Neutrophil (primary cell): ENCODE measurements around the gene CSNK2A3.

ENCODE experiments used
- H3K27ac ChIP-seq: fragments of 200-600 bp; sonication (generic); 2 replicates; pipeline ENCODE4 v1.5.1; 2016; ENCODE audit warnings: mild to moderate bottlenecking, moderate library complexity
- H3K27me3 ChIP-seq: fragments of 200-600 bp; sonication (generic); 2 replicates; pipeline ENCODE4 v1.6.0; 2016; ENCODE audit warnings: mild to moderate bottlenecking
- H3K36me3 ChIP-seq: fragments of 200-600 bp; sonication (generic); 2 replicates; pipeline ENCODE4 v1.5.1; 2017
- H3K4me1 ChIP-seq, 2 experiments: fragments of 200-600 bp in 1 of 2; sonication (generic) in 1 of 2; 1 replicate in 1 of 2; 2 replicates in 1 of 2; pipeline versions ENCODE4 v1.5.1 to v1.6.1; 2013 to 2016; ENCODE audit warnings: low read depth in 1 of 2, low read length in 1 of 2, mild to moderate bottlenecking in 1 of 2, moderate library complexity in 1 of 2; ENCODE audit not compliant: control insufficient read depth in 1 of 2, insufficient read depth in 1 of 2
- H3K4me3 ChIP-seq, 2 experiments: fragments of 200-600 bp in 1 of 2; sonication (generic) in 1 of 2; 1 replicate in 1 of 2; 2 replicates in 1 of 2; pipeline ENCODE4 v1.5.1; 2013 to 2016; ENCODE audit warnings: low read depth in 1 of 2, low read length in 1 of 2, mild to moderate bottlenecking in 1 of 2, moderate library complexity in 1 of 2
- H3K9me3 ChIP-seq: fragments of 200-600 bp; sonication (generic); 2 replicates; pipeline ENCODE4 v1.5.1; 2016
- CTCF ChIP-seq: fragments of 200-600 bp; sonication (generic); IDR thresholded peaks from 2 replicates; pipeline ENCODE4 v1.5.1; 2016; ENCODE audit warnings: antibody characterized with exemption

Gene CSNK2A3

GRCh38 chr11:11396301-11397035, 43.4 kb upstream of the CSNK2A3 start:
- Histone ChIP-seq H3K27ac (no peak overlapping the region), H3K4me1 (no peaks in the 10 kb centered on the region), H3K9me3 (no peaks in the 10 kb centered on the region), H3K4me3 (no peak overlapping the region), H3K27me3 (peaks cover 50% of the 10 kb centered on the region), H3K36me3 (no peaks in the 10 kb centered on the region)
- no peak for TF ChIP-seq CTCF

- Histone ChIP-seq H3K4me1 (no peaks in the 10 kb centered on the region), H3K9me3 (no peaks in the 10 kb centered on the region), H3K36me3 (no peaks in the 10 kb centered on the region), H3K27me3 (peaks cover 45% of the 10 kb centered on the region), H3K4me3 (no peak overlapping the region), H3K27ac (no peak overlapping the region)
- no peak for TF ChIP-seq CTCF
These were observed 42.1 kb upstream of the CSNK2A3 start for GRCh38 chr11:11395126-11395525.

- no peak for TF ChIP-seq CTCF
- H3K27ac ChIP-seq: no peak overlapping the region
- peaks cover 39% of the 10 kb centered on the region for H3K27me3 ChIP-seq
- no peaks in the 10 kb centered on the region for H3K36me3 ChIP-seq
- no peak overlapping the region for H3K4me3 ChIP-seq
- no peaks in the 10 kb centered on the region for H3K9me3 ChIP-seq
- H3K4me1 ChIP-seq: no peaks in the 10 kb centered on the region
These were observed 41.2 kb upstream of the CSNK2A3 start for GRCh38 chr11:11394241-11394640.

GRCh38 chr11:11391796-11392463, 38.9 kb upstream of the CSNK2A3 start:
- Histone ChIP-seq H3K9me3 (no peaks in the 10 kb centered on the region), H3K36me3 (no peaks in the 10 kb centered on the region), H3K27me3 (peaks cover 28% of the 10 kb centered on the region), H3K4me3 (no peak overlapping the region), H3K4me1 (no peaks in the 10 kb centered on the region), H3K27ac (no peak overlapping the region)
- no peak for TF ChIP-seq CTCF

- TF ChIP-seq CTCF: no peak
- no peaks in the 10 kb centered on the region for H3K9me3 ChIP-seq
- peaks cover 0 to under 1% of the 10 kb centered on the region in 2 experiments for H3K4me1 ChIP-seq
- no peak overlapping the region for H3K27ac ChIP-seq
- H3K4me3 ChIP-seq: no peak overlapping the region
- H3K27me3 ChIP-seq: peaks cover 20% of the 10 kb centered on the region
- no peaks in the 10 kb centered on the region for H3K36me3 ChIP-seq
These were observed 38.1 kb upstream of the CSNK2A3 start for GRCh38 chr11:11391169-11391568.
